ENCODE results near the gene RNF225.
"Not testable (repeated sequence)": the region's sequence is repeated elsewhere in the genome, so short reads cannot be mapped to it uniquely, and the experiment has no call there.

- TF ChIP-seq CTCF (IDR thresholded peaks at IDR 0.05; ENCODE audit: low read depth, low read length, poor library complexity, severe bottlenecking); EZH2phosphoT487 (IDR thresholded peaks at IDR 0.05; ENCODE audit: borderline replicate concordance, low read length): not testable (repeated sequence)
Measured at GRCh38 chr19:58376724-58377123, 18.7 kb upstream of the RNF225 start.
